22Rv1 (cell line): ENCODE measurements around the gene NHLH1.

Experiments used
- ZFX ChIP-seq: fragments of 450-650 bp; IDR thresholded peaks from 2 replicates; pipeline ENCODE4 v1.6.1; 2017; ENCODE audit warnings: antibody characterized with exemption, borderline replicate concordance
- TF ChIP-seq, protein P1 (sequence below): fragments of 450-650 bp; IDR thresholded peaks from 2 replicates; pipeline ENCODE4 v1.5.1; 2017; ENCODE audit warnings: mild to moderate bottlenecking

DNA sequence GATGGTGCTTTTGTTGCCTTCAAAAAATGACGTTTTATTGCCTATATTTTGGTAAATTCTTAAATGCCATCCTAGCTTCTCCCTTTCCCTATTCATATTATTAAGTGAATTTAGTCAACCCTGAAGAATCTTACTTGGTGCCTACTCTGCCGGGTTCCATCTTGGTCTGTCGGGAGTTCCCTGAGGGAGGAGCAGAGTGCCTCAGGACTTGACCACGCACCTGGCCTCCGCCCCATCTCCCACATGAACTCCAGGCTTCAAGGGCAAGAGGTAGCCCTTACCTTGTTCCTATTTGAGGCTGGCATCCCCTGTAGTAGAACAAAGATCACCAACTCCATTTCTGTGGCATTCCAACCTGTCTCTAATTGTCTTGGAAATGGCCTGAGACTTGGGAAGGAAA lies 55.0 kb downstream of the NHLH1 start:
- TF ChIP-seq, protein P1, sequence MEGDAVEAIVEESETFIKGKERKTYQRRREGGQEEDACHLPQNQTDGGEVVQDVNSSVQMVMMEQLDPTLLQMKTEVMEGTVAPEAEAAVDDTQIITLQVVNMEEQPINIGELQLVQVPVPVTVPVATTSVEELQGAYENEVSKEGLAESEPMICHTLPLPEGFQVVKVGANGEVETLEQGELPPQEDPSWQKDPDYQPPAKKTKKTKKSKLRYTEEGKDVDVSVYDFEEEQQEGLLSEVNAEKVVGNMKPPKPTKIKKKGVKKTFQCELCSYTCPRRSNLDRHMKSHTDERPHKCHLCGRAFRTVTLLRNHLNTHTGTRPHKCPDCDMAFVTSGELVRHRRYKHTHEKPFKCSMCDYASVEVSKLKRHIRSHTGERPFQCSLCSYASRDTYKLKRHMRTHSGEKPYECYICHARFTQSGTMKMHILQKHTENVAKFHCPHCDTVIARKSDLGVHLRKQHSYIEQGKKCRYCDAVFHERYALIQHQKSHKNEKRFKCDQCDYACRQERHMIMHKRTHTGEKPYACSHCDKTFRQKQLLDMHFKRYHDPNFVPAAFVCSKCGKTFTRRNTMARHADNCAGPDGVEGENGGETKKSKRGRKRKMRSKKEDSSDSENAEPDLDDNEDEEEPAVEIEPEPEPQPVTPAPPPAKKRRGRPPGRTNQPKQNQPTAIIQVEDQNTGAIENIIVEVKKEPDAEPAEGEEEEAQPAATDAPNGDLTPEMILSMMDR, result no peak
- TF ChIP-seq ZFX, result no peak
